ENCODE results near the gene POGK. TPM values are rescaled to one million over a fixed set of nuclear protein-coding genes. Genes with fewer than 3 reads are reported as not detected.

The POGK gene
- total and polyA plus RNA-seq, 4 donors, result 19.0 to 56.2 (median 27.2) TPM

- H3K27me3 ChIP-seq (ENCODE audit: control insufficient read depth in 3 of 3, insufficient read depth in 3 of 3, low read length in 2 of 3), result peaks cover 6 to 8% (median 8%) of the 10 kb centered on the region in 3 donors
- no peaks in the 10 kb centered on the region for H3K4me1 ChIP-seq (ENCODE audit: control insufficient read depth in 5 of 5, insufficient read depth in 5 of 5, low read length in 5 of 5)
- TF ChIP-seq, protein P1, sequence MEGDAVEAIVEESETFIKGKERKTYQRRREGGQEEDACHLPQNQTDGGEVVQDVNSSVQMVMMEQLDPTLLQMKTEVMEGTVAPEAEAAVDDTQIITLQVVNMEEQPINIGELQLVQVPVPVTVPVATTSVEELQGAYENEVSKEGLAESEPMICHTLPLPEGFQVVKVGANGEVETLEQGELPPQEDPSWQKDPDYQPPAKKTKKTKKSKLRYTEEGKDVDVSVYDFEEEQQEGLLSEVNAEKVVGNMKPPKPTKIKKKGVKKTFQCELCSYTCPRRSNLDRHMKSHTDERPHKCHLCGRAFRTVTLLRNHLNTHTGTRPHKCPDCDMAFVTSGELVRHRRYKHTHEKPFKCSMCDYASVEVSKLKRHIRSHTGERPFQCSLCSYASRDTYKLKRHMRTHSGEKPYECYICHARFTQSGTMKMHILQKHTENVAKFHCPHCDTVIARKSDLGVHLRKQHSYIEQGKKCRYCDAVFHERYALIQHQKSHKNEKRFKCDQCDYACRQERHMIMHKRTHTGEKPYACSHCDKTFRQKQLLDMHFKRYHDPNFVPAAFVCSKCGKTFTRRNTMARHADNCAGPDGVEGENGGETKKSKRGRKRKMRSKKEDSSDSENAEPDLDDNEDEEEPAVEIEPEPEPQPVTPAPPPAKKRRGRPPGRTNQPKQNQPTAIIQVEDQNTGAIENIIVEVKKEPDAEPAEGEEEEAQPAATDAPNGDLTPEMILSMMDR (IDR thresholded peaks at IDR 0.05; ENCODE audit: control extremely low read depth, extremely low read depth), result no peak
These were observed 50.5 kb downstream of the POGK start for GRCh38 chr1:166889776-166890175.

GRCh38 chr1:166895766-166896165 is 56.5 kb downstream of the POGK start:
- ATAC-seq (ENCODE audit: insufficient read depth, low FRiP score) (no peak), DNase-seq (no peak)
- 69 to 78% methylated on average over 4 of the region's 4 CpGs for WGBS, 2 donors
- Histone ChIP-seq H3K4me3 (no peak overlapping the region), H3K4me1 (ENCODE audit: control insufficient read depth in 5 of 5, insufficient read depth in 5 of 5, low read length in 5 of 5) (no peaks in the 10 kb centered on the region), H3K9ac (ENCODE audit: insufficient read depth in 1 of 2, low read length in 2 of 2) (no peak overlapping the region), H3K27me3 (ENCODE audit: control insufficient read depth in 3 of 3, insufficient read depth in 3 of 3, low read length in 2 of 3) (peaks cover 0 to 2% (median 0%) of the 10 kb centered on the region in 3 donors), H3K27ac (ENCODE audit: low read depth in 1 of 2, low read length in 1 of 2) (no peak overlapping the region), H3K9me3 (ENCODE audit: control insufficient read depth in 4 of 4, insufficient read depth in 3 of 4, low read length in 3 of 4) (peaks cover 0 to 10% (median 0%) of the 10 kb centered on the region in 4 donors), H3K36me3 (ENCODE audit: control insufficient read depth in 4 of 4, insufficient read depth in 4 of 4, low read length in 4 of 4) (no peaks in the 10 kb centered on the region)
- TF ChIP-seq, protein P1 (IDR thresholded peaks at IDR 0.05; ENCODE audit: control extremely low read depth, extremely low read depth), result no peak

More at GRCh38 chr1:166889776-166890175, 50.5 kb downstream of the POGK start:
- ATAC-seq (ENCODE audit: insufficient read depth, low FRiP score), result no peak
- DNase-seq, result no peak
- no peak overlapping the region for H3K9ac ChIP-seq (ENCODE audit: insufficient read depth in 1 of 2, low read length in 2 of 2)
- no peak overlapping the region for H3K4me3 ChIP-seq
- H3K36me3 ChIP-seq (ENCODE audit: control insufficient read depth in 4 of 4, insufficient read depth in 4 of 4, low read length in 4 of 4), result no peaks in the 10 kb centered on the region
- H3K9me3 ChIP-seq (ENCODE audit: control insufficient read depth in 4 of 4, insufficient read depth in 3 of 4, low read length in 3 of 4), result peaks cover 0 to 4% (median 0%) of the 10 kb centered on the region in 4 donors
- H3K27ac ChIP-seq (ENCODE audit: low read depth in 1 of 2, low read length in 1 of 2), result no peak overlapping the region

DNA sequence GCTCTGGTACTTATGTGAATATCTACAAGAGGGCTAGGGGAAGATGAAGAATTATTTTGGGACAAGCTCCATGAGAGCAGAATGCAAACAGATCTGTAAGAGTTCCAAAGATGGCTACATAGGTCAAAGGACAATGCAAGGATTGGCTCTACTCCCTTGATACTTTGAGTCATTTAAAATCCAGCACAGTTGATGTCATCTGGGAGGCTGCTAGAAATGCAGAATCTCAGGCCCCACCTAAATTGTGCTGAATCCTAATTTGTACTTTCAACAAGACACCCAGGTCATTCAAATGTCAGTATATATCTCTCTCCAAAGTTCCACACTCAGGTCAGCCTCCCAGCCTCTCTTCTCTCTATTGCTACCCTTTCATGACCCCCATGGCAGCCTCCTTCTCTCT is 60.5 kb downstream of the POGK start:
- Histone ChIP-seq H3K9me3 (ENCODE audit: control insufficient read depth in 4 of 4, insufficient read depth in 3 of 4, low read length in 3 of 4) (peaks cover 0 to 7% (median 0%) of the 10 kb centered on the region in 4 donors), H3K27ac (ENCODE audit: low read depth in 1 of 2, low read length in 1 of 2) (no peak overlapping the region), H3K4me3 (no peak overlapping the region), H3K9ac (ENCODE audit: insufficient read depth in 1 of 2, low read length in 2 of 2) (no peak overlapping the region), H3K27me3 (ENCODE audit: control insufficient read depth in 3 of 3, insufficient read depth in 3 of 3, low read length in 2 of 3) (no peaks in the 10 kb centered on the region), H3K4me1 (ENCODE audit: control insufficient read depth in 5 of 5, insufficient read depth in 5 of 5, low read length in 5 of 5) (peaks cover 0 to 9% (median 0%) of the 10 kb centered on the region in 5 donors), H3K36me3 (ENCODE audit: control insufficient read depth in 4 of 4, insufficient read depth in 4 of 4, low read length in 4 of 4) (no peaks in the 10 kb centered on the region)
- ATAC-seq (ENCODE audit: insufficient read depth, low FRiP score) (no peak), DNase-seq (no peak)
- TF ChIP-seq, protein P1 (IDR thresholded peaks at IDR 0.05; ENCODE audit: control extremely low read depth, extremely low read depth), result no peak

- H3K27me3 ChIP-seq (ENCODE audit: control insufficient read depth in 3 of 3, insufficient read depth in 3 of 3, low read length in 2 of 3), result no peaks in the 10 kb centered on the region
- no peak for DNase-seq
- ATAC-seq (ENCODE audit: insufficient read depth, low FRiP score), result no peak
- WGBS, 2 donors, result 34 to 54% methylated on average over 4 of the region's 4 CpGs
- H3K36me3 ChIP-seq (ENCODE audit: control insufficient read depth in 4 of 4, insufficient read depth in 4 of 4, low read length in 4 of 4), result no peaks in the 10 kb centered on the region
- no peak overlapping the region for H3K27ac ChIP-seq (ENCODE audit: low read depth in 1 of 2, low read length in 1 of 2)
- H3K4me1 ChIP-seq (ENCODE audit: control insufficient read depth in 5 of 5, insufficient read depth in 5 of 5, low read length in 5 of 5), result peaks cover 0 to 9% (median 0%) of the 10 kb centered on the region in 5 donors
- TF ChIP-seq, protein P1 (IDR thresholded peaks at IDR 0.05; ENCODE audit: control extremely low read depth, extremely low read depth), result no peak
- peaks cover 0 to 7% (median 0%) of the 10 kb centered on the region in 4 donors for H3K9me3 ChIP-seq (ENCODE audit: control insufficient read depth in 4 of 4, insufficient read depth in 3 of 4, low read length in 3 of 4)
- H3K4me3 ChIP-seq, result no peak overlapping the region
- no peak overlapping the region for H3K9ac ChIP-seq (ENCODE audit: insufficient read depth in 1 of 2, low read length in 2 of 2)
These were observed 61.7 kb downstream of the POGK start for GRCh38 chr1:166900987-166901386.

All from lung (tissue), 12 donors.